Ishikawa (cell line): ENCODE data around the gene CEP126.

Experiments
- CEBPB ChIP-seq: IDR thresholded peaks from 2 replicates; pipeline ENCODE4 v1.6.1; 2012
- CREB1 ChIP-seq: IDR thresholded peaks from 2 replicates; pipeline ENCODE4 v1.6.1; 2012; ENCODE audit warnings: low read depth
- EGR1 ChIP-seq: IDR thresholded peaks from 2 replicates; pipeline ENCODE4 v1.6.1; 2012
- EP300 ChIP-seq: IDR thresholded peaks from 2 replicates; pipeline ENCODE4 v1.6.1; 2012; ENCODE audit warnings: borderline replicate concordance
- FOXM1 ChIP-seq: IDR thresholded peaks from 2 replicates; pipeline ENCODE4 v1.6.1; 2012; ENCODE audit warnings: low read depth, borderline replicate concordance
- MAX ChIP-seq: IDR thresholded peaks from 2 replicates; pipeline ENCODE4 v1.6.1; 2012
- NFIC ChIP-seq: IDR thresholded peaks from 2 replicates; pipeline ENCODE4 v1.6.1; 2012
- REST ChIP-seq: IDR thresholded peaks from 2 replicates; pipeline ENCODE4 v1.6.1; 2012; ENCODE audit warnings: low read depth, mild to moderate bottlenecking
- TAF1 ChIP-seq: IDR thresholded peaks from 2 replicates; pipeline ENCODE4 v1.6.1; 2012; ENCODE audit warnings: low read depth, mild to moderate bottlenecking
- TCF12 ChIP-seq: IDR thresholded peaks from 2 replicates; pipeline ENCODE4 v1.6.1; 2012; ENCODE audit warnings: low read depth
- YY1 ChIP-seq: IDR thresholded peaks from 2 replicates; pipeline ENCODE4 v1.6.1; 2012; ENCODE audit warnings: low read depth
- ZBTB7A ChIP-seq: IDR thresholded peaks from 2 replicates; pipeline ENCODE4 v1.6.1; 2012; ENCODE audit warnings: low read depth

DNA sequence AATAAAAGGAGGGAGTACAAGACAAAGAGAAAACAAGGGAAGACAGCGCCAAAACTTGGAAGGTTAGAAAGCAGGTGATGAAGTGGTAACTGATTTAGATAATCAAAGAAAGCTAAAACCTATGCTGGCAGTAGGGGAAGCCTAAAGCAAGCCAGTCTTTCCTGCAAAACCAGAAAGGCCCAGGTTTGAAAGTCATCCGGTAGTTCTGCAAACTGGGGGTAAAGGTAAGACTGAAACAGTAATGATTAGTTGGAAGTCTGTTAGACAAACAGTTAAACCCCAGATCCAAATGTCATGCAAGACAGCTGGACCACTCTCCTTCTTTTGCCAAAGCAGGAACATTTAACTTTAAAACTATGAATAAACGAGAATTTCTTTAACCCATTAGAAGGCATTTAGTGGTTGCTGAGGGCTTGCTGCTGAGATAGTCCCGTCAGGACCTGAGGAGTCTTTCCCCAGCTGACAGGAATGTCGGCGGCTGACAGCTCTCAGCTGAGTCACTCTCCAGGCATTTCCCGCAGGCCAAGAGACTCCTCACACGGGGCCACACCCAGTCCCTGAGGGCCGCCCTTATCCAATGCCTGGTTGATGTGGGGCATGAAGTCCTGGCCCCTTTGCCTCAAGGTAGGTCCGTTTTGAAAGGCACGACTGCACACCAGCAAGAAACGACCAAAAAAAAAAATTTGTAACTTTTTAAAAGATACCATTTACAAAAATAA lies 96.1 kb downstream of the CEP126 start:
- TF ChIP-seq MAX (peak; percentile 27; the same call in 1 of the 2 replicates), YY1 (peak; percentile 60; the same call in 1 of the 2 replicates), FOXM1 (no peak), ZBTB7A (no peak), CEBPB (no peak), NFIC (no peak), EP300 (peak; percentile 29; the same call in 1 of the 2 replicates), TAF1 (no peak), EGR1 (no peak), REST (no peak), TCF12 (peak; percentile 42; the same call in 1 of the 2 replicates), CREB1 (no peak)
